GM23338 (cell line): ENCODE results near the gene NRBP1.

Source experiments
- CREB1 ChIP-seq: fragments of 250-450 bp; sonication (Bioruptor Pico); IDR thresholded peaks from 2 replicates; pipeline ENCODE4 v1.5.0; 2020; ENCODE audit warnings: low read depth, mild to moderate bottlenecking, moderate library complexity
- EZH2 ChIP-seq: fragments of 200-600 bp; sonication (generic); IDR thresholded peaks from one replicate; pipeline ENCODE4 v1.8.0; 2017; ENCODE audit warnings: antibody characterized with exemption, mild to moderate bottlenecking, low read depth; ENCODE audit not compliant: unreplicated experiment
- EZH2phosphoT487 ChIP-seq: fragments of 200-600 bp; sonication (generic); IDR thresholded peaks from one replicate; pipeline ENCODE4 v1.8.1; 2018; ENCODE audit warnings: antibody characterized with exemption; ENCODE audit not compliant: unreplicated experiment
- JUNB ChIP-seq: IDR thresholded peaks from one replicate; pipeline ENCODE4 v1.6.1; 2016; ENCODE audit warnings: antibody characterized with exemption; ENCODE audit not compliant: unreplicated experiment
- NANOG ChIP-seq: IDR thresholded peaks from 2 replicates; pipeline ENCODE4 v1.6.1; 2016; ENCODE audit warnings: antibody characterized with exemption, borderline replicate concordance
- POLR2AphosphoS5 ChIP-seq: IDR thresholded peaks from 2 replicates; pipeline ENCODE4 v1.6.1; 2016; ENCODE audit warnings: antibody characterized with exemption, low read depth
- ZNF114 ChIP-seq: fragments of 250-450 bp; sonication (Bioruptor Pico); IDR thresholded peaks from 2 replicates; pipeline ENCODE4 v1.5.0; 2020; ENCODE audit warnings: mild to moderate bottlenecking, moderate library complexity
- ZNF331 ChIP-seq: fragments of 250-450 bp; sonication (Bioruptor Pico); IDR thresholded peaks from 2 replicates; pipeline ENCODE4 v1.5.0; 2020; ENCODE audit warnings: low read depth, mild to moderate bottlenecking, moderate library complexity
- TF ChIP-seq, protein P1 (sequence below), 2 experiments: fragments of 200-600 bp in 1 of 2; sonication (generic) in 1 of 2; conservative IDR thresholded peaks; 2 replicates each; pipeline versions ENCODE4 v1.5.1 to v1.6.1; 2016 to 2017; ENCODE audit warnings: antibody characterized with exemption in 2 of 2, low read depth in 2 of 2, mild to moderate bottlenecking in 2 of 2, moderate library complexity in 1 of 2
- TF ChIP-seq, protein P2 (sequence below): IDR thresholded peaks from one replicate; pipeline ENCODE4 v1.6.1; 2018; ENCODE audit warnings: antibody characterized with exemption; ENCODE audit not compliant: unreplicated experiment
- TF ChIP-seq, protein P3 (sequence below): IDR thresholded peaks from 2 replicates; pipeline ENCODE4 v1.6.1; 2016; ENCODE audit warnings: antibody characterized with exemption
- TF ChIP-seq, protein P4 (sequence below): fragments of 250-450 bp; sonication (Bioruptor Pico); IDR thresholded peaks from 2 replicates; pipeline ENCODE4 v1.5.0; 2020; ENCODE audit warnings: mild to moderate bottlenecking, moderate library complexity

DNA sequence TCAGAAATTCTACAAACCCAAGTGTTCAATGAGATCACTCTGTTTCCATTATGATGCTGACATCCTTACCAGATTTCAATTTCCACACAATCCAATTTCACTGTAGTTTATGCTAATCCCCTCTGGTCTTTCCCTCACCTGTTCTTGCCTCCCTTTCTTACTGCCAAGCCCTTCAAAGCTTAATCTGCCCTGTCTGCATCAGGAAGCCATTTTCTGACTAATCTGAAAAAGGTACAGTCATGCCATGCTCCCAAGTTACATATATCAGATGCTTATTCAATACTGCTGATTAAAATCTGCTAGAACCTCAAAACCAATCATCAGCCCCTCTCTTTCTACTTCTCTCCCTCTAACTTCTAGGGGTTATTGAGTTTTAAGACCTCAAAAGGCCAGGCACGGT, 22.7 kb downstream of the NRBP1 start:
- TF ChIP-seq, protein P1, sequence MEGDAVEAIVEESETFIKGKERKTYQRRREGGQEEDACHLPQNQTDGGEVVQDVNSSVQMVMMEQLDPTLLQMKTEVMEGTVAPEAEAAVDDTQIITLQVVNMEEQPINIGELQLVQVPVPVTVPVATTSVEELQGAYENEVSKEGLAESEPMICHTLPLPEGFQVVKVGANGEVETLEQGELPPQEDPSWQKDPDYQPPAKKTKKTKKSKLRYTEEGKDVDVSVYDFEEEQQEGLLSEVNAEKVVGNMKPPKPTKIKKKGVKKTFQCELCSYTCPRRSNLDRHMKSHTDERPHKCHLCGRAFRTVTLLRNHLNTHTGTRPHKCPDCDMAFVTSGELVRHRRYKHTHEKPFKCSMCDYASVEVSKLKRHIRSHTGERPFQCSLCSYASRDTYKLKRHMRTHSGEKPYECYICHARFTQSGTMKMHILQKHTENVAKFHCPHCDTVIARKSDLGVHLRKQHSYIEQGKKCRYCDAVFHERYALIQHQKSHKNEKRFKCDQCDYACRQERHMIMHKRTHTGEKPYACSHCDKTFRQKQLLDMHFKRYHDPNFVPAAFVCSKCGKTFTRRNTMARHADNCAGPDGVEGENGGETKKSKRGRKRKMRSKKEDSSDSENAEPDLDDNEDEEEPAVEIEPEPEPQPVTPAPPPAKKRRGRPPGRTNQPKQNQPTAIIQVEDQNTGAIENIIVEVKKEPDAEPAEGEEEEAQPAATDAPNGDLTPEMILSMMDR (conservative IDR thresholded peaks at IDR 0.05; ENCODE audit: low read depth in 2 of 2), result no peak
- TF ChIP-seq EZH2 (no peak), ZNF331 (CRISPR knock-in tag) (no peak), EZH2phosphoT487 (no peak), JUNB (no peak), POLR2AphosphoS5 (no peak), CREB1 (CRISPR knock-in tag) (no peak), ZNF114 (CRISPR knock-in tag) (no peak), NANOG (no peak)
- TF ChIP-seq, protein P2, sequence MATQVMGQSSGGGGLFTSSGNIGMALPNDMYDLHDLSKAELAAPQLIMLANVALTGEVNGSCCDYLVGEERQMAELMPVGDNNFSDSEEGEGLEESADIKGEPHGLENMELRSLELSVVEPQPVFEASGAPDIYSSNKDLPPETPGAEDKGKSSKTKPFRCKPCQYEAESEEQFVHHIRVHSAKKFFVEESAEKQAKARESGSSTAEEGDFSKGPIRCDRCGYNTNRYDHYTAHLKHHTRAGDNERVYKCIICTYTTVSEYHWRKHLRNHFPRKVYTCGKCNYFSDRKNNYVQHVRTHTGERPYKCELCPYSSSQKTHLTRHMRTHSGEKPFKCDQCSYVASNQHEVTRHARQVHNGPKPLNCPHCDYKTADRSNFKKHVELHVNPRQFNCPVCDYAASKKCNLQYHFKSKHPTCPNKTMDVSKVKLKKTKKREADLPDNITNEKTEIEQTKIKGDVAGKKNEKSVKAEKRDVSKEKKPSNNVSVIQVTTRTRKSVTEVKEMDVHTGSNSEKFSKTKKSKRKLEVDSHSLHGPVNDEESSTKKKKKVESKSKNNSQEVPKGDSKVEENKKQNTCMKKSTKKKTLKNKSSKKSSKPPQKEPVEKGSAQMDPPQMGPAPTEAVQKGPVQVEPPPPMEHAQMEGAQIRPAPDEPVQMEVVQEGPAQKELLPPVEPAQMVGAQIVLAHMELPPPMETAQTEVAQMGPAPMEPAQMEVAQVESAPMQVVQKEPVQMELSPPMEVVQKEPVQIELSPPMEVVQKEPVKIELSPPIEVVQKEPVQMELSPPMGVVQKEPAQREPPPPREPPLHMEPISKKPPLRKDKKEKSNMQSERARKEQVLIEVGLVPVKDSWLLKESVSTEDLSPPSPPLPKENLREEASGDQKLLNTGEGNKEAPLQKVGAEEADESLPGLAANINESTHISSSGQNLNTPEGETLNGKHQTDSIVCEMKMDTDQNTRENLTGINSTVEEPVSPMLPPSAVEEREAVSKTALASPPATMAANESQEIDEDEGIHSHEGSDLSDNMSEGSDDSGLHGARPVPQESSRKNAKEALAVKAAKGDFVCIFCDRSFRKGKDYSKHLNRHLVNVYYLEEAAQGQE, result no peak
- TF ChIP-seq, protein P3, sequence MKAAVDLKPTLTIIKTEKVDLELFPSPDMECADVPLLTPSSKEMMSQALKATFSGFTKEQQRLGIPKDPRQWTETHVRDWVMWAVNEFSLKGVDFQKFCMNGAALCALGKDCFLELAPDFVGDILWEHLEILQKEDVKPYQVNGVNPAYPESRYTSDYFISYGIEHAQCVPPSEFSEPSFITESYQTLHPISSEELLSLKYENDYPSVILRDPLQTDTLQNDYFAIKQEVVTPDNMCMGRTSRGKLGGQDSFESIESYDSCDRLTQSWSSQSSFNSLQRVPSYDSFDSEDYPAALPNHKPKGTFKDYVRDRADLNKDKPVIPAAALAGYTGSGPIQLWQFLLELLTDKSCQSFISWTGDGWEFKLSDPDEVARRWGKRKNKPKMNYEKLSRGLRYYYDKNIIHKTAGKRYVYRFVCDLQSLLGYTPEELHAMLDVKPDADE, result no peak
- TF ChIP-seq, protein P4, sequence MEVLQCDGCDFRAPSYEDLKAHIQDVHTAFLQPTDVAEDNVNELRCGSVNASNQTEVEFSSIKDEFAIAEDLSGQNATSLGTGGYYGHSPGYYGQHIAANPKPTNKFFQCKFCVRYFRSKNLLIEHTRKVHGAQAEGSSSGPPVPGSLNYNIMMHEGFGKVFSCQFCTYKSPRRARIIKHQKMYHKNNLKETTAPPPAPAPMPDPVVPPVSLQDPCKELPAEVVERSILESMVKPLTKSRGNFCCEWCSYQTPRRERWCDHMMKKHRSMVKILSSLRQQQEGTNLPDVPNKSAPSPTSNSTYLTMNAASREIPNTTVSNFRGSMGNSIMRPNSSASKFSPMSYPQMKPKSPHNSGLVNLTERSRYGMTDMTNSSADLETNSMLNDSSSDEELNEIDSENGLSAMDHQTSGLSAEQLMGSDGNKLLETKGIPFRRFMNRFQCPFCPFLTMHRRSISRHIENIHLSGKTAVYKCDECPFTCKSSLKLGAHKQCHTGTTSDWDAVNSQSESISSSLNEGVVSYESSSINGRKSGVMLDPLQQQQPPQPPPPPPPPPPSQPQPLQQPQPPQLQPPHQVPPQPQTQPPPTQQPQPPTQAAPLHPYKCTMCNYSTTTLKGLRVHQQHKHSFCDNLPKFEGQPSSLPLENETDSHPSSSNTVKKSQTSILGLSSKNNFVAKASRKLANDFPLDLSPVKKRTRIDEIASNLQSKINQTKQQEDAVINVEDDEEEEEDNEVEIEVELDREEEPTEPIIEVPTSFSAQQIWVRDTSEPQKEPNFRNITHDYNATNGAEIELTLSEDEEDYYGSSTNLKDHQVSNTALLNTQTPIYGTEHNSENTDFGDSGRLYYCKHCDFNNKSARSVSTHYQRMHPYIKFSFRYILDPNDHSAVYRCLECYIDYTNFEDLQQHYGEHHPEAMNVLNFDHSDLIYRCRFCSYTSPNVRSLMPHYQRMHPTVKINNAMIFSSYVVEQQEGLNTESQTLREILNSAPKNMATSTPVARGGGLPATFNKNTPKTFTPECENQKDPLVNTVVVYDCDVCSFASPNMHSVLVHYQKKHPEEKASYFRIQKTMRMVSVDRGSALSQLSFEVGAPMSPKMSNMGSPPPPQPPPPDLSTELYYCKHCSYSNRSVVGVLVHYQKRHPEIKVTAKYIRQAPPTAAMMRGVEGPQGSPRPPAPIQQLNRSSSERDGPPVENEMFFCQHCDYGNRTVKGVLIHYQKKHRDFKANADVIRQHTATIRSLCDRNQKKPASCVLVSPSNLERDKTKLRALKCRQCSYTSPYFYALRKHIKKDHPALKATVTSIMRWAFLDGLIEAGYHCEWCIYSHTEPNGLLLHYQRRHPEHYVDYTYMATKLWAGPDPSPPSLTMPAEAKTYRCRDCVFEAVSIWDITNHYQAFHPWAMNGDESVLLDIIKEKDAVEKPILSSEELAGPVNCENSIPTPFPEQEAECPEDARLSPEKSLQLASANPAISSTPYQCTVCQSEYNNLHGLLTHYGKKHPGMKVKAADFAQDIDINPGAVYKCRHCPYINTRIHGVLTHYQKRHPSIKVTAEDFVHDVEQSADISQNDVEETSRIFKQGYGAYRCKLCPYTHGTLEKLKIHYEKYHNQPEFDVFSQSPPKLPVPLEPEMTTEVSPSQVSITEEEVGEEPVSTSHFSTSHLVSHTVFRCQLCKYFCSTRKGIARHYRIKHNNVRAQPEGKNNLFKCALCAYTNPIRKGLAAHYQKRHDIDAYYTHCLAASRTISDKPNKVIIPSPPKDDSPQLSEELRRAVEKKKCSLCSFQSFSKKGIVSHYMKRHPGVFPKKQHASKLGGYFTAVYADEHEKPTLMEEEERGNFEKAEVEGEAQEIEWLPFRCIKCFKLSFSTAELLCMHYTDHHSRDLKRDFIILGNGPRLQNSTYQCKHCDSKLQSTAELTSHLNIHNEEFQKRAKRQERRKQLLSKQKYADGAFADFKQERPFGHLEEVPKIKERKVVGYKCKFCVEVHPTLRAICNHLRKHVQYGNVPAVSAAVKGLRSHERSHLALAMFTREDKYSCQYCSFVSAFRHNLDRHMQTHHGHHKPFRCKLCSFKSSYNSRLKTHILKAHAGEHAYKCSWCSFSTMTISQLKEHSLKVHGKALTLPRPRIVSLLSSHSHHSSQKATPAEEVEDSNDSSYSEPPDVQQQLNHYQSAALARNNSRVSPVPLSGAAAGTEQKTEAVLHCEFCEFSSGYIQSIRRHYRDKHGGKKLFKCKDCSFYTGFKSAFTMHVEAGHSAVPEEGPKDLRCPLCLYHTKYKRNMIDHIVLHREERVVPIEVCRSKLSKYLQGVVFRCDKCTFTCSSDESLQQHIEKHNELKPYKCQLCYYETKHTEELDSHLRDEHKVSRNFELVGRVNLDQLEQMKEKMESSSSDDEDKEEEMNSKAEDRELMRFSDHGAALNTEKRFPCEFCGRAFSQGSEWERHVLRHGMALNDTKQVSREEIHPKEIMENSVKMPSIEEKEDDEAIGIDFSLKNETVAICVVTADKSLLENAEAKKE (CRISPR knock-in tag), result no peak
